Endothelial cell of umbilical vein (primary cell): Measurements from ENCODE around the gene KCTD20. TPM values are rescaled to one million over a fixed set of nuclear protein-coding genes. Genes with fewer than 3 reads are reported as not detected.

ENCODE experiments used
- BruUV-seq: library from RNA; stranded (reverse); fragments of 400-500 nt; replicated peaks from 2 replicates; lab custom pipeline; 2021; lab: Mats Ljungman, UMichigan
- CTCF ChIA-PET: fragments of 300-600, 350-600 bp; sonication (Branson Sonifier 250); formaldehyde crosslinking; loops from one replicate; lab custom pipeline; 2021; ENCODE audit warnings: antibody characterized with exemption, inconsistent platforms; lab: Charles Lee
- POLR2A ChIA-PET: fragments of 300-600, 350-600 bp; sonication (Branson Sonifier 250); formaldehyde crosslinking; loops from one replicate; lab custom pipeline; 2021; ENCODE audit warnings: antibody characterized with exemption, inconsistent platforms; lab: Charles Lee
- DNase-seq: peaks from one replicate; pipeline ENCODE4 v3.0.0-alpha.2; 2011; ENCODE audit warnings: low read depth, low spot score
- FAIRE-seq: peaks from 2 replicates; lab custom pipeline; 2011; peaks lifted over from hg19 to GRCh38; lab: Jason Lieb, UNC
- H2AFZ ChIP-seq: 2 replicates; pipeline ENCODE4 v1.6.0; 2012; ENCODE audit warnings: low read depth, low read length, control low read depth, inconsistent platforms
- H3K27ac ChIP-seq: 2 replicates; pipeline ENCODE4 v1.5.1; 2011; ENCODE audit warnings: low read depth, mild to moderate bottlenecking, control low read depth, low read length, moderate library complexity; ENCODE audit not compliant: insufficient read depth
- H3K27me3 ChIP-seq, 2 experiments: 2 replicates each; pipeline versions ENCODE4 v1.6.0 to v1.6.1; 2011; ENCODE audit warnings: low read length in 2 of 2, mixed read lengths in 1 of 2; ENCODE audit not compliant: control insufficient read depth in 2 of 2, insufficient read depth in 2 of 2
- H3K36me3 ChIP-seq, 2 experiments: 2 replicates in 1 of 2; 3 replicates in 1 of 2; pipeline ENCODE4 v1.5.1; 2011; ENCODE audit warnings: low read length in 2 of 2, mild to moderate bottlenecking in 1 of 2, moderate library complexity in 1 of 2; ENCODE audit not compliant: control insufficient read depth in 2 of 2, insufficient read depth in 2 of 2; ENCODE audit errors: extremely low read depth in 1 of 2
- H3K4me1 ChIP-seq: 3 replicates; pipeline ENCODE4 v1.5.1; 2011; ENCODE audit warnings: mild to moderate bottlenecking, low read length; ENCODE audit not compliant: control insufficient read depth, insufficient read depth; ENCODE audit errors: extremely low read depth
- H3K4me2 ChIP-seq: 2 replicates; pipeline ENCODE4 v1.6.1; 2011; ENCODE audit warnings: low read length, control low read depth, mixed read lengths; ENCODE audit not compliant: insufficient read depth
- H3K4me3 ChIP-seq, 3 experiments: fragments of 200-600 bp in 1 of 3; sonication (generic), shearing (Covaris generic) in 1 of 3; replicated peaks in 1 of 3; 2 replicates each; pipeline ENCODE4 v1.5.1; 2011 to 2016; ENCODE audit warnings: control low read depth in 3 of 3, low read length in 3 of 3, mild to moderate bottlenecking in 2 of 3, inconsistent platforms in 1 of 3, low read depth in 1 of 3, moderate library complexity in 1 of 3; ENCODE audit not compliant: insufficient read depth in 1 of 3
- H3K79me2 ChIP-seq: 2 replicates; pipeline ENCODE4 v1.6.0; 2012; ENCODE audit warnings: low read length, inconsistent platforms; ENCODE audit not compliant: control insufficient read depth, insufficient read depth
- H3K9ac ChIP-seq: replicated peaks from 2 replicates; pipeline ENCODE3; 2011; ENCODE audit warnings: low read length, control low read depth; ENCODE audit not compliant: insufficient read depth; ENCODE audit errors: extremely low read depth
- H3K9me1 ChIP-seq: replicated peaks from 3 replicates; pipeline ENCODE4 v1.6.0; 2011; ENCODE audit warnings: mild to moderate bottlenecking, low read length; ENCODE audit not compliant: control insufficient read depth, insufficient read depth; ENCODE audit errors: extremely low read depth
- H3K9me3 ChIP-seq: replicated peaks from 2 replicates; pipeline ENCODE4 v1.5.1; 2012; ENCODE audit warnings: low read length, inconsistent platforms; ENCODE audit not compliant: control insufficient read depth, insufficient read depth
- H4K20me1 ChIP-seq: replicated peaks from 2 replicates; pipeline ENCODE3; 2011; ENCODE audit warnings: mild to moderate bottlenecking, low read length; ENCODE audit not compliant: control insufficient read depth, insufficient read depth; ENCODE audit errors: extremely low read depth
- CTCF ChIP-seq, 2 donors: IDR thresholded peaks; 1 replicate in 1 of 2; 2 replicates in 1 of 2; pipeline ENCODE4 v1.5.1; 2011; ENCODE audit warnings: low read length in 2 of 2, mild to moderate bottlenecking in 2 of 2, moderate library complexity in 2 of 2, control low read depth in 1 of 2, inconsistent platforms in 1 of 2, low read depth in 1 of 2; ENCODE audit not compliant: insufficient read depth in 1 of 2; ENCODE audit errors: extremely low read depth in 1 of 2
- EZH2 ChIP-seq: IDR thresholded peaks from 2 replicates; pipeline ENCODE4 v1.6.1; 2012; ENCODE audit warnings: borderline replicate concordance, low read depth, mild to moderate bottlenecking, moderate library complexity, low read length, inconsistent platforms; ENCODE audit not compliant: severe bottlenecking
- FOS ChIP-seq: IDR thresholded peaks from 2 replicates; pipeline ENCODE4 v1.6.1; 2011; ENCODE audit warnings: mild to moderate bottlenecking, low read length, moderate library complexity, borderline replicate concordance; ENCODE audit not compliant: insufficient read depth
- MAX ChIP-seq: IDR thresholded peaks from 2 replicates; pipeline ENCODE4 v1.6.1; 2011; ENCODE audit not compliant: insufficient read depth, insufficient read length
- POLR2A ChIP-seq: IDR thresholded peaks from 2 replicates; pipeline ENCODE4 v1.6.1; 2012; ENCODE audit warnings: low read depth, mild to moderate bottlenecking, control low read depth, low read length
- POLR2AphosphoS5 ChIP-seq: IDR thresholded peaks from 2 replicates; pipeline ENCODE4 v1.6.1; 2012; ENCODE audit warnings: low read depth, mild to moderate bottlenecking, control low read depth, low read length, moderate library complexity; ENCODE audit not compliant: insufficient read depth
- dilution Hi-C: fragments of 300-500 bp; cut with MboI; formaldehyde crosslinking; loops from one replicate; pipeline ENCODE4 v1.15.0; 2019; ENCODE audit warnings: low sequenced_read_pairs; ENCODE audit not compliant: extremely low pct_ligation_motif_present
- intact Hi-C: fragments of 100-400 bp; cut with micrococcal nuclease; formaldehyde crosslinking; loops from one replicate; pipeline ENCODE4 v1.10.0; 2022
- polyA plus RNA-seq, 4 experiments: library from polyadenylated mRNA; depleted of rRNA in 3 of 4; stranded (reverse) in 3 of 4; unstranded in 1 of 4; fragments of >200 nt; gene quantifications; 2 replicates each; pipeline versions ENCODE4 v1.2.1 to v1.2.3, GENCODE V29; 2011 to 2012; ENCODE audit warnings: missing spikeins in 1 of 4
- total RNA-seq: library from RNA; stranded (reverse); gene quantifications from 2 replicates; pipeline ENCODE4 v1.2.3, GENCODE V29; 2021

The KCTD20 gene
- total and polyA plus RNA-seq, 2 donors (not counting 3 experiments of a cell fraction or from before 2014, with no cell fraction given), result 26.2 to 47.2 TPM

- H3K36me3 ChIP-seq, result no peaks in the 10 kb centered on the region
- BruUV-seq, result no TSS peak
- no peak overlapping the region for H3K9ac ChIP-seq
- peak; percentile 66 for FAIRE-seq
- no peaks in the 10 kb centered on the region for H3K27me3 ChIP-seq
- no peaks in the 10 kb centered on the region for H3K9me1 ChIP-seq
- dilution Hi-C loops (no loop called here), intact Hi-C loops (no loop called here)
- H3K4me2 ChIP-seq, result no peak overlapping the region
- no peaks in the 10 kb centered on the region for H4K20me1 ChIP-seq
- TF ChIP-seq POLR2AphosphoS5 (no peak), CTCF (IDR thresholded peaks at IDR 0.05; ENCODE audit: extremely low read depth in 1 of 2, insufficient read depth in 1 of 2, low read depth in 1 of 2, low read length in 2 of 2) (peak in 1 of 2 donors; percentile 7), POLR2A (no peak)
- no peak for DNase-seq
- H2AFZ ChIP-seq, result no peak overlapping the region
- no peaks in the 10 kb centered on the region for H3K79me2 ChIP-seq
- no peak overlapping the region for H3K4me3 ChIP-seq
- H3K9me3 ChIP-seq, result no peaks in the 10 kb centered on the region
- H3K4me1 ChIP-seq, result peaks cover 1% of the 10 kb centered on the region
- H3K27ac ChIP-seq, result no peak overlapping the region
- ChIA-PET CTCF (interaction anchor here (0.7 to 1.6 kb wide), 9 partner anchors 10 to 169 kb away, joined by 3 to 5 read pairs (median 4); partner anchors contain the start of genes KCTD20 and PXT1), POLR2A (no interaction called here)
Observed at GRCh38 chr6:36428911-36429310, 13.9 kb upstream of the KCTD20 start.

- Histone ChIP-seq H3K27ac (no peak overlapping the region), H3K9ac (no peak overlapping the region), H3K79me2 (no peaks in the 10 kb centered on the region), H4K20me1 (no peaks in the 10 kb centered on the region), H3K4me1 (no peaks in the 10 kb centered on the region), H3K9me1 (no peaks in the 10 kb centered on the region), H3K36me3 (no peaks in the 10 kb centered on the region), H2AFZ (no peak overlapping the region), H3K4me3 (no peak overlapping the region), H3K4me2 (no peak overlapping the region), H3K27me3 (no peaks in the 10 kb centered on the region), H3K9me3 (no peaks in the 10 kb centered on the region)
- TF ChIP-seq EZH2 (no peak), POLR2AphosphoS5 (no peak), MAX (no peak), FOS (no peak), CTCF (IDR thresholded peaks at IDR 0.05; ENCODE audit: extremely low read depth in 1 of 2, insufficient read depth in 1 of 2, low read depth in 1 of 2, low read length in 2 of 2) (no peak)
- DNase-seq, result no peak
- no peak for FAIRE-seq
- CTCF ChIA-PET, result interaction anchor here (0.7 to 2.0 kb wide), 5 partner anchors 10 to 329 kb away, joined by 3 to 8 read pairs (median 4); no protein-coding TSS in a partner anchor
- POLR2A ChIA-PET, result no interaction called here
- dilution Hi-C loops (no loop called here), intact Hi-C loops (no loop called here)
- no TSS peak for BruUV-seq
Observed at GRCh38 chr6:36430351-36430750, 12.4 kb upstream of the KCTD20 start.
